ENCODE results near the gene LRFN3. TPM values are rescaled to one million over a fixed set of nuclear protein-coding genes. Genes with fewer than 3 reads are reported as not detected.
A peak's percentile ranks its signal among the peaks of the same experiment; 100 is the strongest.
"Not testable (repeated sequence)": the region's sequence is repeated elsewhere in the genome, so short reads cannot be mapped to it uniquely, and the experiment has no call there.

Gene LRFN3
- polyA plus RNA-seq, 1 experiment = 1.8 TPM

GRCh38 chr19:35955881-35956634, 19.9 kb downstream of the LRFN3 start:
- no peak for DNase-seq (ENCODE audit: low read depth)
- ChIA-PET CTCF (no interaction called here), POLR2A (no interaction called here)
- no peak for TF ChIP-seq CTCF (IDR thresholded peaks at IDR 0.05; ENCODE audit: insufficient read depth, low read depth, low read length)
- Histone ChIP-seq H3K36me3 (ENCODE audit: control insufficient read depth, insufficient read depth, low read length) (no peaks in the 10 kb centered on the region), H3K4me3 (ENCODE audit: low read depth, low read length) (no peak overlapping the region), H3K27me3 (ENCODE audit: control insufficient read depth, insufficient read depth, low read length) (peaks cover 24% of the 10 kb centered on the region)

GRCh38 chr19:35957411-35957810, 21.2 kb downstream of the LRFN3 start:
- POLR2A ChIA-PET; H3K4me3 ChIP-seq (ENCODE audit: low read depth, low read length); DNase-seq (ENCODE audit: low read depth); H3K36me3 ChIP-seq (ENCODE audit: control insufficient read depth, insufficient read depth, low read length): not testable (repeated sequence)
- H3K27me3 ChIP-seq (ENCODE audit: control insufficient read depth, insufficient read depth, low read length) = peaks cover 24% of the 10 kb centered on the region
- CTCF ChIA-PET = interaction anchor here (1.8 kb wide), 1 partner anchor 36 kb away, joined by 3 read pairs; no protein-coding TSS in a partner anchor

GRCh38 chr19:35958660-35959039, 22.5 kb downstream of the LRFN3 start:
- ChIA-PET CTCF (interaction anchor here (1.0 to 1.8 kb wide), 3 partner anchors 12 to 35 kb away, joined by 3 to 4 read pairs (median 3); no protein-coding TSS in a partner anchor), POLR2A (no interaction called here)
- TF ChIP-seq CTCF (IDR thresholded peaks at IDR 0.05; ENCODE audit: insufficient read depth, low read depth, low read length) = no peak
- Histone ChIP-seq H3K36me3 (ENCODE audit: control insufficient read depth, insufficient read depth, low read length) (no peaks in the 10 kb centered on the region), H3K4me3 (ENCODE audit: low read depth, low read length) (no peak overlapping the region), H3K27me3 (ENCODE audit: control insufficient read depth, insufficient read depth, low read length) (peaks cover 24% of the 10 kb centered on the region)
- no peak for DNase-seq (ENCODE audit: low read depth)

- ChIA-PET POLR2A (no interaction called here), CTCF (interaction anchor here (1.0 to 1.8 kb wide), 3 partner anchors 11 to 34 kb away, joined by 3 to 4 read pairs (median 3); no protein-coding TSS in a partner anchor)
- no peak for DNase-seq (ENCODE audit: low read depth)
- TF ChIP-seq CTCF (IDR thresholded peaks at IDR 0.05; ENCODE audit: insufficient read depth, low read depth, low read length) = 0 out of 2 replicates have a peak, but pooled peaks have one; percentile 28
- Histone ChIP-seq H3K36me3 (ENCODE audit: control insufficient read depth, insufficient read depth, low read length) (no peaks in the 10 kb centered on the region), H3K27me3 (ENCODE audit: control insufficient read depth, insufficient read depth, low read length) (peaks cover 24% of the 10 kb centered on the region), H3K4me3 (ENCODE audit: low read depth, low read length) (no peak overlapping the region)
Measured at GRCh38 chr19:35959040-35959967, 23.1 kb downstream of the LRFN3 start.

- CTCF ChIA-PET = interaction anchor here (1.5 kb wide), 1 partner anchor 10 kb away, joined by 4 read pairs; no protein-coding TSS in a partner anchor
- TF ChIP-seq CTCF (IDR thresholded peaks at IDR 0.05; ENCODE audit: insufficient read depth, low read depth, low read length) = no peak
- H3K36me3 ChIP-seq (ENCODE audit: control insufficient read depth, insufficient read depth, low read length) = no peaks in the 10 kb centered on the region
- H3K27me3 ChIP-seq (ENCODE audit: control insufficient read depth, insufficient read depth, low read length) = peaks cover 24% of the 10 kb centered on the region
- H3K4me3 ChIP-seq (ENCODE audit: low read depth, low read length) = no peak overlapping the region
- no peak for DNase-seq (ENCODE audit: low read depth)
- POLR2A ChIA-PET = no interaction called here
Measured at GRCh38 chr19:35959968-35960320, 23.8 kb downstream of the LRFN3 start.
